HG03457 (cell line): ENCODE measurements around the gene MYL9.

Experiments used
- ATAC-seq: cut with Tn5 transposase; IDR thresholded peaks from one replicate; pipeline ENCODE4 v1.9.1; 2021; ENCODE audit warnings: moderate number of reproducible peaks; ENCODE audit not compliant: unreplicated experiment

MYL9 gene

GRCh38 chr20:36578356-36579041, 37.2 kb downstream of the MYL9 start:
- no peak for ATAC-seq

DNA sequence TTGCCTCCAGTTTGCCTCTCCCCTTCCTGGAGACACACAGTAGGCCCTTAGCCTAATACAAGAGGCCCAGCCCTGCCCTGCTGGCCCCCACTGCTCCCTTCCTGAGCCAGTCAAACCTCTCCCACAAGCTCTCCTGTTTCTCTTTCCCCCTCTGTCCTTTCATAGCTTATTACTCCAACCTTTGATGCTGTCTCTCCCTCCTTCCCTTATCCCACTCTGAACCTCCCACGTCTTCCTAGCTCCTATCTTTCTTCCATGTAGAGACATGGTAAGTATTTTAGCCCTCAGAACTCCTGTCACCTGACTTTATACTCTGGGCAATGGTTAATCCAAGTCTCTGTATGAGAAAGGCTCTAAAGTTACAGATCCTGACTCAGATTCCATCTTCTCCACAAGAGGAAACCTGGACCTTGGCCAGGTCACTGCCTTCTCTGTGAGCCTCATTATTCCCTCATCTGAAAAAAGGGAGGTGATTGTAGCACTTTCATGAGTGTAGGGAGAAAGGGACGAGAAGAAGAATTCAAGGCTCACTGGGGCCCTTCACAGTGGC, 38.8 kb downstream of the MYL9 start:
- no peak for ATAC-seq

- no peak for ATAC-seq
These were observed 41.0 kb downstream of the MYL9 start for GRCh38 chr20:36582322-36582721.

DNA sequence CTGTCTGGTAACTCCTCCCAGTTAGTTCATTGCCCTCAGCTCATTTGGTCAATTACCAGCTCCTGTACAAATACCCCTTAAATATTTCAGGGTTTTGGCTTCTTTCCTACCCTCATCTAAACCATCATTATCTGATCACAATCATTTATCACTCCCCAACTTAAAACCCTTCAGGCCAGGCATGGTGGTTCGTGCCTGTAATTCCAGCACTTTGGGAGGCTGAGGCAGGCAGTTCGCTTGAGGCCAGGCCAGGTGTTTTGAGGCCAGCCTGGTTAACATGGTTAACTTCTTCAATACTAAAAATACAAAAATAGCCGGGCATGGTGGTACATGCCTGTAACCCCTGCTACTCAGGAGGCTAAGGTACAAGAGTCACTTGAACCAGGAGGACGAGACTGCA, 41.5 kb downstream of the MYL9 start:
- no peak for ATAC-seq

- ATAC-seq, result no peak
These were observed 42.7 kb downstream of the MYL9 start for GRCh38 chr20:36584018-36584481.

- ATAC-seq, result no peak
These were observed 44.2 kb downstream of the MYL9 start for GRCh38 chr20:36585410-36586125.

GRCh38 chr20:36587388-36588070, 46.2 kb downstream of the MYL9 start:
- ATAC-seq, result no peak

GRCh38 chr20:36591281-36591680, 50.0 kb downstream of the MYL9 start:
- no peak for ATAC-seq

- no peak for ATAC-seq
These were observed 50.7 kb downstream of the MYL9 start for GRCh38 chr20:36591854-36592641.

GRCh38 chr20:36593347-36593929, 52.1 kb downstream of the MYL9 start:
- ATAC-seq, result no peak

- ATAC-seq, result no peak
These were observed 58.6 kb downstream of the MYL9 start for GRCh38 chr20:36599912-36600345.
